Panc1 (cell line): ENCODE results near the gene PPP2R3B.

Source experiments
- SIN3A ChIP-seq: IDR thresholded peaks from 2 replicates; pipeline ENCODE4 v1.6.1; 2012; ENCODE audit warnings: low read depth, mild to moderate bottlenecking, low read length, moderate library complexity, borderline replicate concordance; ENCODE audit not compliant: insufficient read depth
- TCF7L2 ChIP-seq: IDR thresholded peaks from 2 replicates; pipeline ENCODE4 v1.6.1; 2011; ENCODE audit warnings: mild to moderate bottlenecking, low read depth, low read length, inconsistent platforms

- TF ChIP-seq TCF7L2 = no peak
- TF ChIP-seq SIN3A = no peak
These were observed 34.5 kb downstream of the PPP2R3B start for GRCh38 chrX:352181-352580.
